HG03378 (cell line): ENCODE results near the gene RETREG1.
"Not testable (repeated sequence)": the region's sequence is repeated elsewhere in the genome, so short reads cannot be mapped to it uniquely, and the experiment has no call there.

ENCODE experiments used
- ATAC-seq: cut with Tn5 transposase; IDR thresholded peaks from one replicate; pipeline ENCODE4 v1.9.1; 2021; ENCODE audit warnings: mild to moderate bottlenecking, moderate library complexity; ENCODE audit not compliant: unreplicated experiment

The RETREG1 gene

GRCh38 chr5:16558984-16559629, 57.7 kb downstream of the RETREG1 start:
- ATAC-seq, result no peak

- ATAC-seq, result no peak
Observed at GRCh38 chr5:16557477-16557876, 59.3 kb downstream of the RETREG1 start.

GRCh38 chr5:16554110-16554509, 62.7 kb downstream of the RETREG1 start:
- no peak for ATAC-seq

- peak; percentile 82 for ATAC-seq
Observed at GRCh38 chr5:16552666-16553343, 64.0 kb downstream of the RETREG1 start.

- no peak for ATAC-seq
Observed at GRCh38 chr5:16551628-16552027, 65.2 kb downstream of the RETREG1 start.

GRCh38 chr5:16550316-16550952, 66.4 kb downstream of the RETREG1 start:
- ATAC-seq, result peak; percentile 61

GRCh38 chr5:16549491-16550206, 67.1 kb downstream of the RETREG1 start:
- no peak for ATAC-seq

- ATAC-seq, result no peak
Observed at GRCh38 chr5:16548812-16549211, 68.0 kb downstream of the RETREG1 start.

- no peak for ATAC-seq
Observed at GRCh38 chr5:16548115-16548514, 68.7 kb downstream of the RETREG1 start.

GRCh38 chr5:16547200-16547842, 69.5 kb downstream of the RETREG1 start:
- ATAC-seq, result no peak

- ATAC-seq, result no peak
Observed at GRCh38 chr5:16546732-16547131, 70.1 kb downstream of the RETREG1 start.

- no peak for ATAC-seq
Observed at GRCh38 chr5:16544607-16545374, 72.0 kb downstream of the RETREG1 start.

GRCh38 chr5:16543206-16543605, 73.6 kb downstream of the RETREG1 start:
- not testable (repeated sequence) for ATAC-seq

- no peak for ATAC-seq
Observed at GRCh38 chr5:16542236-16542635, 74.6 kb downstream of the RETREG1 start.

GRCh38 chr5:16541592-16541991, 75.2 kb downstream of the RETREG1 start:
- not testable (repeated sequence) for ATAC-seq

GRCh38 chr5:16540421-16540820, 76.4 kb downstream of the RETREG1 start:
- no peak for ATAC-seq

- ATAC-seq, result no peak
Observed at GRCh38 chr5:16539169-16539666, 77.6 kb downstream of the RETREG1 start.

- ATAC-seq, result no peak
Observed at GRCh38 chr5:16538006-16538405, 78.8 kb downstream of the RETREG1 start.

GRCh38 chr5:16536818-16537217, 80.0 kb downstream of the RETREG1 start:
- ATAC-seq, result no peak

- no peak for ATAC-seq
Observed at GRCh38 chr5:16536246-16536645, 80.6 kb downstream of the RETREG1 start.
